ENCODE data around the gene RFC3. TPM values are rescaled to one million over a fixed set of nuclear protein-coding genes. Genes with fewer than 3 reads are reported as not detected.

RFC3 gene, protein sequence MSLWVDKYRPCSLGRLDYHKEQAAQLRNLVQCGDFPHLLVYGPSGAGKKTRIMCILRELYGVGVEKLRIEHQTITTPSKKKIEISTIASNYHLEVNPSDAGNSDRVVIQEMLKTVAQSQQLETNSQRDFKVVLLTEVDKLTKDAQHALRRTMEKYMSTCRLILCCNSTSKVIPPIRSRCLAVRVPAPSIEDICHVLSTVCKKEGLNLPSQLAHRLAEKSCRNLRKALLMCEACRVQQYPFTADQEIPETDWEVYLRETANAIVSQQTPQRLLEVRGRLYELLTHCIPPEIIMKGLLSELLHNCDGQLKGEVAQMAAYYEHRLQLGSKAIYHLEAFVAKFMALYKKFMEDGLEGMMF
- total RNA-seq, result 10 to 100 TPM; 60.0 to 63.0 TPM

DNA sequence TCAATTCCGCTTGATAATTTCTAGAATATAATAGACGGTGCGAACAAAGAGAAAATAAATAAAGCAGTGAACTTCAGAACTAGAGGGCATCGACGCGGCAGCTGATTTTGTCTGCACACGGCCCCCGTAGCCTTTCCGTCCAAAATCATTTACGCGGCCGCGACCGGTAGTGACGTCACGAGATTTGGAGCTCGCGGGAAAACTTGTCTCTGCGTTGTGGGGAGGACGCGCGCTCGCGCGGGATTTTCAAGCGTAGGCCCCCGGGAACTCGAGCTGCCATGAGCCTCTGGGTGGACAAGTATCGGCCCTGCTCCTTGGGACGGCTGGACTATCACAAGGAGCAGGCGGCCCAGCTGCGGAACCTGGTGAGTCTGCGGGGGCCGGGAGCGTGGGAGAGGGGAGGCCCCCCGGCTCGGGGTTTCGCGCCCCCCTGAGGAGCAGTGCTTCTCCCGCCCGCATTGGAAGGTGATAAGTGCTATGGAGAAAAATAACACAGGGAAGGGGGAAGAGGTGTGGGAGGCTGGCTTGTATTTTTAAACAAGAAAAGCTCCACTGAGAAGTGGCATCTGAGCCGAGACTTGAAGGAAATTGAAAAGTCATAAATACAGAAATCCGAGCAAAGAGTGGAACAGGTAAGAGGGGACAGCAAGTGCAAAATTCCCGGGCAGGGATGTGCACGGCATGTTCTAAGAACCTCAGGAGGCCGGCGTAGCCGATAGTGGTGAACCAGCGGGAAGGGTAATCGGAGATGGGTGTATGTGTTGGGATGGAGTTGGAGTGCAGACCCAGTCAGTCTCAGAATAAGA lies at the start of gene RFC3:
Gene RFC3 (plus strand): TSS at position 249 of the 806 bp plus-strand sequence. CDS start 30 bp downstream, at position 279.
- ChIA-PET POLR2A (interaction anchor here (0.6 to 2.4 kb wide), 13 partner anchors 9 to 1503 kb away, joined by 3 to 11 read pairs (median 4); partner anchors contain the start of genes BRCA2 and ZAR1L), CTCF (interaction anchor here (0.7 to 1.4 kb wide), 3 partner anchors 14 to 60 kb away, joined by 3 read pairs; no protein-coding TSS in a partner anchor)
- peak; percentile 97 for DNase-seq
- Mint-ChIP-seq H3K27me3 (peaks cover 1% of the 10 kb centered on the region), H3K36me3 (ENCODE audit: low read depth) (peaks cover 43% of the 10 kb centered on the region), H3K27ac (peak within 1 kb of the TSS; percentile 97), H3K9me3 (no peaks in the 10 kb centered on the region), H3K4me3 (peak within 1 kb of the TSS; percentile 88), H3K4me1 (ENCODE audit: low read depth) (peaks cover 28% of the 10 kb centered on the region)
- TF ChIP-seq, protein P1, sequence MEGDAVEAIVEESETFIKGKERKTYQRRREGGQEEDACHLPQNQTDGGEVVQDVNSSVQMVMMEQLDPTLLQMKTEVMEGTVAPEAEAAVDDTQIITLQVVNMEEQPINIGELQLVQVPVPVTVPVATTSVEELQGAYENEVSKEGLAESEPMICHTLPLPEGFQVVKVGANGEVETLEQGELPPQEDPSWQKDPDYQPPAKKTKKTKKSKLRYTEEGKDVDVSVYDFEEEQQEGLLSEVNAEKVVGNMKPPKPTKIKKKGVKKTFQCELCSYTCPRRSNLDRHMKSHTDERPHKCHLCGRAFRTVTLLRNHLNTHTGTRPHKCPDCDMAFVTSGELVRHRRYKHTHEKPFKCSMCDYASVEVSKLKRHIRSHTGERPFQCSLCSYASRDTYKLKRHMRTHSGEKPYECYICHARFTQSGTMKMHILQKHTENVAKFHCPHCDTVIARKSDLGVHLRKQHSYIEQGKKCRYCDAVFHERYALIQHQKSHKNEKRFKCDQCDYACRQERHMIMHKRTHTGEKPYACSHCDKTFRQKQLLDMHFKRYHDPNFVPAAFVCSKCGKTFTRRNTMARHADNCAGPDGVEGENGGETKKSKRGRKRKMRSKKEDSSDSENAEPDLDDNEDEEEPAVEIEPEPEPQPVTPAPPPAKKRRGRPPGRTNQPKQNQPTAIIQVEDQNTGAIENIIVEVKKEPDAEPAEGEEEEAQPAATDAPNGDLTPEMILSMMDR (IDR thresholded peaks at IDR 0.05), result no peak
- intact Hi-C loops (cut with micrococcal nuclease), result loop anchor here (10.0 kb wide), 1 partner anchor 263 kb away; no protein-coding TSS in a partner anchor
- peak; percentile 96 for ATAC-seq

DNA sequence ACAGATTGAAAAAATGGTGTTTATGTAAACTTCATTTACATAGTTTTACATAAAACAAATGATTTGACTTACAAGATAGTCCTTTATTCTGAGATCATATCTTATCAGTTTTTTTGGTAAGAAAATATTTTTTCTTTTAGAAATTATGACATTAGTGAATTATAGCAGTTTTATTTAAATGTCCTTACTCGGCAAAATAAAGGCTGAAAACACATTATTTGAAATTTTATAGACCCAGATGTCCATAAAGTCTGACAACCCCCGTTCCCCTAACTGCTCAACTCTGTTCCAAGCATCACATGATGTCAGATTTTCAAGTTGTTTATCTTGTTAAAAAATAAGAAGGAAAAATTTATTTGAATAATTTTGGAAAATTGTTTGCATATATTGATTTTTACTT lies 46.7 kb upstream of the RFC3 start:
- Mint-ChIP-seq H3K9me3 (no peaks in the 10 kb centered on the region), H3K27me3 (peaks cover 4% of the 10 kb centered on the region), H3K4me3 (no peak overlapping the region), H3K36me3 (ENCODE audit: low read depth) (no peaks in the 10 kb centered on the region), H3K27ac (no peak overlapping the region), H3K4me1 (ENCODE audit: low read depth) (no peaks in the 10 kb centered on the region)
- TF ChIP-seq, protein P1 (IDR thresholded peaks at IDR 0.05), result no peak
- DNase-seq (no peak), ATAC-seq (no peak)
- intact Hi-C loops (cut with micrococcal nuclease), result no loop called here
- ChIA-PET POLR2A (no interaction called here), CTCF (no interaction called here)

DNA sequence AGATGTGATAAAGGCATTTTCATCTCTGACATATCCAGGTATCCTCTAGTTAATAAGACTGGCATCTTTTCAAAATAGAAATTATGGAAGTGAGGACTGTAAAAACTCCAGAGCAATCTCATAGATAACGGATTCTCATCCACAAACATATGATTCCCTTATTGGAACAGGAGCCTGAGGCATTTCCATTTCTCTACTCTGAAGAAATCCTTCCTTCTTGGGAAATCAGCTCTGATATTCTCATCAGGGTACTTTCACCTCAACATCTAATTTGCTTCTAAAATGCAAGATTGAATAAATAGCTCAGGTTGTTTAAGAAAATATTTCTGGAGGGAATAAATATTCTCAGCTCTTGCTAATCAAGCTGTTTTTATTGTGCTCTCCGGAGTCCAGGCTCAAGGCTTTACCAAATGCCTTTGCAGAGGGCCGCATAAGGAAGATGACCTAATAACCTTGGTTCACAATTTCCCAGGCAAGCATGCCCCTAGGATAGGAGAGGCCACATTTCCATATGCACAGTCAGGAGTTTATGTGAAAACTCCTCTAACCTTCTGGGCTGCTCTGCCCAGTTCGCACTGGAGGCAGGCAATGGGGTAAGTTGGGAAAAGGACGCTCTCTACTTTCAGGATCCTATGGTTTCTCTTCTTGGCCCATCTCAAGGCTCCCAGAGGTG lies 44.0 kb upstream of the RFC3 start:
- intact Hi-C loops (cut with micrococcal nuclease), result no loop called here
- Mint-ChIP-seq H3K36me3 (ENCODE audit: low read depth) (no peaks in the 10 kb centered on the region), H3K4me3 (no peak overlapping the region), H3K27ac (no peak overlapping the region), H3K4me1 (ENCODE audit: low read depth) (no peaks in the 10 kb centered on the region), H3K9me3 (no peaks in the 10 kb centered on the region), H3K27me3 (no peaks in the 10 kb centered on the region)
- TF ChIP-seq, protein P1 (IDR thresholded peaks at IDR 0.05), result no peak
- ATAC-seq, result no peak
- CTCF ChIA-PET, result interaction anchor here (1.2 to 1.8 kb wide), 2 partner anchors 9 to 67 kb away, joined by 3 to 4 read pairs; no protein-coding TSS in a partner anchor
- DNase-seq, result no peak
- POLR2A ChIA-PET, result interaction anchor here (0.8 kb wide), 1 partner anchor 85 kb away, joined by 3 read pairs; no protein-coding TSS in a partner anchor

DNA sequence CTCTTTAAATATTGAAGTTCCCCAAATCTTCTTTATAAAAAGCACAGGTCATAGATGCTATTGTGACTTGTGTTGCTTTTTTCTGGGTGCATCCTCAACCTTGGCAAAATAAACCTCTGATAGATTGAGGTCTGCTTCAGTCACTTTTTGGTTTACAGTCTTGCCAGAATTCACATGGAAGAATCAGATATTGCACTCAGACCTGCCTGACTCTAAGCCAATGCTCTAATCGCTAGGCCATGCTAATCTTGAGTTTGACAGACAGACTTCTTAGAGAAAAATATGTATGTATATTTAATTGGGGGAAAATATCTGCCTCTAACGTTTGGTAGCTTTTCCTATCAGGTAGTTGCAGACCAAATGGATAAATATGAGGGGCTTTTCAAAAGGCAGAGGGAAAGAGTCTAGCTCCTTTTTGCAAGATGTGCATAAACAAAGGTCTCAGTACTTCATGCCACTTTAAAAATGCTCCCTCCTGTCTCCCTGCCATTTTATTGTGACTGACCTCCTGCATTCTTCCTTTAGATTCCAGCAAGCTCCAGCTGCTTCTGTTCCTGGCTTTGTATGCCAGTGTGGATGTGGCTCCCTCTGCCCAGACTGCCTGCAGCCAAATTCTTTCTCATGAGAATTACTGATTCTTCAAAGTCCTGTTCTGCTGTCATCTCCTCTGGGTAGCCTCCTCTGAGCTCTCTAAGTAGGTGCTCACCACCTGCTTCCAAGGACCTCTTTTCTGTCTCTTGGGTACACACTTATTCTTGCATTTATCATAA lies 42.4 kb upstream of the RFC3 start:
- H3K27ac Mint-ChIP-seq, result no peak overlapping the region
- ChIA-PET POLR2A (no interaction called here), CTCF (interaction anchor here (1.2 kb wide), 1 partner anchor 25 kb away, joined by 4 read pairs; no protein-coding TSS in a partner anchor)
- ATAC-seq, result no peak
- H3K4me1 Mint-ChIP-seq (ENCODE audit: low read depth), result no peaks in the 10 kb centered on the region
- H3K36me3 Mint-ChIP-seq (ENCODE audit: low read depth), result no peaks in the 10 kb centered on the region
- no peak for DNase-seq
- intact Hi-C loops (cut with micrococcal nuclease), result no loop called here
- H3K9me3 Mint-ChIP-seq, result peaks cover 1% of the 10 kb centered on the region
- no peak overlapping the region for H3K4me3 Mint-ChIP-seq
- TF ChIP-seq, protein P1 (IDR thresholded peaks at IDR 0.05), result no peak
- H3K27me3 Mint-ChIP-seq, result no peaks in the 10 kb centered on the region
